Muscle of arm (tissue), 12 donors: ENCODE measurements around the gene DROSHA. TPM values are rescaled to one million over a fixed set of nuclear protein-coding genes. Genes with fewer than 3 reads are reported as not detected.
"Not testable (repeated sequence)": the region's sequence is repeated elsewhere in the genome, so short reads cannot be mapped to it uniquely, and the experiment has no call there.

Source experiments
- DNase-seq: peaks from one replicate; pipeline ENCODE4 v3.0.0-alpha.2; 2013
- polyA plus RNA-seq, 12 donors: library from polyadenylated mRNA; unstranded; fragments of 120-200 nt; gene quantifications; one replicate each; pipeline ENCODE4 v1.2.1, GENCODE V29; 2013; ENCODE audit not compliant: insufficient read length in 12 of 12

The DROSHA gene
- polyA plus RNA-seq, 12 donors, result 33.4 to 88.7 (median 55.0) TPM; not detected in 1

GRCh38 chr5:31421806-31422586, 109.9 kb downstream of the DROSHA start:
- no peak for DNase-seq

GRCh38 chr5:31417512-31417911, 114.4 kb downstream of the DROSHA start:
- no peak for DNase-seq

GRCh38 chr5:31416547-31416946, 115.3 kb downstream of the DROSHA start:
- DNase-seq, result no peak

GRCh38 chr5:31415960-31416359, 115.9 kb downstream of the DROSHA start:
- DNase-seq, result no peak

GRCh38 chr5:31415009-31415923, 116.6 kb downstream of the DROSHA start:
- no peak for DNase-seq

- DNase-seq, result no peak
Observed at GRCh38 chr5:31413030-31413812, 118.7 kb downstream of the DROSHA start.

GRCh38 chr5:31412324-31412723, 119.6 kb downstream of the DROSHA start:
- DNase-seq, result no peak

- DNase-seq, result no peak
Observed at GRCh38 chr5:31410089-31410488, 121.8 kb downstream of the DROSHA start.

GRCh38 chr5:31408814-31409213, 123.1 kb downstream of the DROSHA start:
- DNase-seq, result no peak

- no peak for DNase-seq
Observed at GRCh38 chr5:31407921-31408693, 123.8 kb downstream of the DROSHA start.

GRCh38 chr5:31404325-31404724, 127.6 kb downstream of the DROSHA start:
- no peak for DNase-seq

- no peak for DNase-seq
Observed at GRCh38 chr5:31401691-31402090, 130.2 kb downstream of the DROSHA start.

GRCh38 chr5:31397926-31398557, 133.9 kb downstream of the DROSHA start:
- DNase-seq, result no peak

- no peak for DNase-seq
Observed at GRCh38 chr5:31396611-31397295, 135.1 kb downstream of the DROSHA start.

GRCh38 chr5:31395450-31396045, 136.3 kb downstream of the DROSHA start:
- not testable (repeated sequence) for DNase-seq

- DNase-seq, result no peak
Observed at GRCh38 chr5:31393126-31393525, 138.8 kb downstream of the DROSHA start.

- DNase-seq, result no peak
Observed at GRCh38 chr5:31392061-31392460, 139.8 kb downstream of the DROSHA start.

- DNase-seq, result no peak
Observed at GRCh38 chr5:31390256-31390655, 141.6 kb downstream of the DROSHA start.

GRCh38 chr5:31385774-31386537, 145.9 kb downstream of the DROSHA start:
- DNase-seq, result no peak
